Lower lobe of right lung (tissue), 2 donors: ENCODE data around the gene HNRNPU. TPM values are rescaled to one million over a fixed set of nuclear protein-coding genes. Genes with fewer than 3 reads are reported as not detected.

ENCODE experiments used
- ATAC-seq, 2 donors: fragments of 200-7000 bp; cut with Tn5 transposase; one replicate each; pipeline ENCODE4 v1.9.1; 2020 to 2022; ENCODE audit warnings: mild to moderate bottlenecking in 2 of 2, moderate library complexity in 2 of 2
- DNase-seq: peaks from one replicate; pipeline ENCODE4 v3.0.0-alpha.2; 2020
- H3K27ac ChIP-seq: fragments of 200-600 bp; one replicate; pipeline ENCODE4 v1.8.0; 2022
- H3K27me3 ChIP-seq: fragments of 200-600 bp; one replicate; pipeline ENCODE4 v1.8.0; 2022; ENCODE audit warnings: low read depth
- H3K36me3 ChIP-seq: fragments of 200-600 bp; one replicate; pipeline ENCODE4 v1.8.0; 2022; ENCODE audit warnings: mild to moderate bottlenecking
- H3K4me1 ChIP-seq: fragments of 200-600 bp; one replicate; pipeline ENCODE4 v1.8.0; 2022
- H3K4me3 ChIP-seq: fragments of 200-600 bp; one replicate; pipeline ENCODE4 v1.8.0; 2022; ENCODE audit warnings: mild to moderate bottlenecking
- H3K9me3 ChIP-seq: fragments of 200-600 bp; one replicate; pipeline ENCODE4 v1.8.0; 2022
- intact Hi-C: fragments of 100-400 bp; cut with DNase I; formaldehyde crosslinking; loops from one replicate; pipeline ENCODE4 v1.11.0; 2022
- total RNA-seq: library from RNA; stranded (reverse); fragmentation: NEBNext Ultra II Directional; extraction: Animal tissue kit (Norgen Biotek cat#: 25700); gene quantifications from one replicate; pipeline ENCODE4 v1.2.1, GENCODE V29; 2021
- TF ChIP-seq, protein P1 (sequence below): fragments of 200-600 bp; IDR thresholded peaks from one replicate; pipeline ENCODE4 v1.8.0; 2022; ENCODE audit warnings: antibody characterized with exemption, mild to moderate bottlenecking
- donor health status: DM: no; HTN: yes; CAD: no; lungs with severe emphysema.

HNRNPU gene
- total RNA-seq, 1 donor from 2014 or later, result 279 TPM

DNA sequence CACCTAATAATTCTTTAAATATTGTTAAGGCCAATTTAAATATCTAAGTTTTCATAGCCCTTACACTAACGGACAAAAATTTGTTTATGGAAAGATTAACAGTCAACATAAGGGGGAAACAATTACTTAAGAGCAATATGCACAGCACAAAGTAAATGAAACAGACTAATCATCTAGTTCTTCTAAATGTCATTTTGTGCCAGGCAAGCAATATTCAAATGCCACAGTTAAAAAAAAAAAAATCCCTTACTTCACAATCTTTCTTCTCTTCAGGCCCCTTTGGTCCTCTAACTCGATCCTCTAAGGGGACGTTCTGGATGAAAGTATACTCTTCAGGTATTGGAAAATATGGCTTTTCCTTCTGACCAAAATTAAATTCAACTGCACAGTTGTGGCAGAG is 6.6 kb downstream of the HNRNPU start:
- Histone ChIP-seq H3K27me3 (no peaks in the 10 kb centered on the region), H3K9me3 (no peaks in the 10 kb centered on the region), H3K4me1 (peaks cover 67% of the 10 kb centered on the region), H3K4me3 (no peak overlapping the region), H3K36me3 (peaks cover 84% of the 10 kb centered on the region), H3K27ac (no peak overlapping the region)
- TF ChIP-seq, protein P1, sequence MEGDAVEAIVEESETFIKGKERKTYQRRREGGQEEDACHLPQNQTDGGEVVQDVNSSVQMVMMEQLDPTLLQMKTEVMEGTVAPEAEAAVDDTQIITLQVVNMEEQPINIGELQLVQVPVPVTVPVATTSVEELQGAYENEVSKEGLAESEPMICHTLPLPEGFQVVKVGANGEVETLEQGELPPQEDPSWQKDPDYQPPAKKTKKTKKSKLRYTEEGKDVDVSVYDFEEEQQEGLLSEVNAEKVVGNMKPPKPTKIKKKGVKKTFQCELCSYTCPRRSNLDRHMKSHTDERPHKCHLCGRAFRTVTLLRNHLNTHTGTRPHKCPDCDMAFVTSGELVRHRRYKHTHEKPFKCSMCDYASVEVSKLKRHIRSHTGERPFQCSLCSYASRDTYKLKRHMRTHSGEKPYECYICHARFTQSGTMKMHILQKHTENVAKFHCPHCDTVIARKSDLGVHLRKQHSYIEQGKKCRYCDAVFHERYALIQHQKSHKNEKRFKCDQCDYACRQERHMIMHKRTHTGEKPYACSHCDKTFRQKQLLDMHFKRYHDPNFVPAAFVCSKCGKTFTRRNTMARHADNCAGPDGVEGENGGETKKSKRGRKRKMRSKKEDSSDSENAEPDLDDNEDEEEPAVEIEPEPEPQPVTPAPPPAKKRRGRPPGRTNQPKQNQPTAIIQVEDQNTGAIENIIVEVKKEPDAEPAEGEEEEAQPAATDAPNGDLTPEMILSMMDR, result no peak
- ATAC-seq (no peak), DNase-seq (no peak)
- intact Hi-C loops, result no loop called here

DNA sequence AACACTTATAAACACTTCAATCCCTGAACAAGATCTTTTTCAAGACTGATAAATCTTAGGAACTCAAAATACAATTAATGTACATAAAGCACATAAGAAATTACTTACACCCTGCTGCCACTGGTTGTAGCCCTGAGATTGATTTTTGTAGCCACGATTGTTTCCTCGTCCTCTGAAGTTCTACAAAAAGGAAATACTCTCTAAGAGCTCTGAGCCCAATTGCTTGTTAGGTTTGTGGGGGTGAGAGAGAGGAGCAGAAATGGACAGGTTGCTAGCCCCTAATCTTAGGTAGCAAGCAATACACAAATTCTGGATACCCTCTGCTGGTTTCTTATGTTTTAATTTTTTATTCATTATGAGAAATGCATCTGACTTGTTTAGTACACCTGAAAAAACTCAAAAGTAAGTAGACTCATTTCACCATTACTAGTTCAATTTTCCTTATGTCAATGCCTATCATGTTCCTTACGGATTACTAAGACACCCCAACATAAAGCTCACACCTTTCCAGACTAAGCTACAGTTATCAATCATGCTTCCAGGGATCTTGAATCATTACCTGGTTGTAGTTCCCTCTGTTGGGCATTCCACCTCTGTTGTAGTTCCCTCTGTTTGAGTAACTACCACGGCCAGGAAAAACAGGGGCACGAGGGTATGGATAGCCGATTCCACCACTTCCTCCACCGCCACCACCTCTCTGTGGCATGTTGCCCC is 9.3 kb downstream of the HNRNPU start:
- peaks cover 100% of the 10 kb centered on the region for H3K36me3 ChIP-seq
- no peak overlapping the region for H3K4me3 ChIP-seq
- H3K9me3 ChIP-seq, result no peaks in the 10 kb centered on the region
- DNase-seq (no peak), ATAC-seq (no peak)
- H3K4me1 ChIP-seq, result peaks cover 45% of the 10 kb centered on the region
- no peaks in the 10 kb centered on the region for H3K27me3 ChIP-seq
- no peak overlapping the region for H3K27ac ChIP-seq
- intact Hi-C loops, result no loop called here
- TF ChIP-seq, protein P1, result no peak

DNA sequence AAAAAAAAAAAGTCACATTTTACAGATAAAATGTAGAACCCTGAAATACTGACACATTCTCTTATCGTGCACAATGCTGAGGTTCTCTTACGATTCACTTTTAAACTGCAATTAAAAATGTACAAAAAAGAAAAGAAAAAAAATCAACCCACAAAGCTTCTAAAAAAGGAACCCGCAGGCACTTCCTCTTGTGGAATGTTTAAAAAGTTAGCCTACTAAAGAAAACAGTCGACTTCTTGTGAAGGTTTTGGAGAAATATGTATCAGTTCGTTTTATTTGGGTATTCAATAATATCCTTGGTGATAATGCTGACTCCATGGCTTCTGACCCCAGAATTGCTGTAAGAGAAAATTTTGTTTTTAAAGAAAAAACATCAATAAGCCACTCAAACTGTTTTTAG is 10.2 kb downstream of the HNRNPU start:
- Histone ChIP-seq H3K27me3 (no peaks in the 10 kb centered on the region), H3K9me3 (no peaks in the 10 kb centered on the region), H3K27ac (no peak overlapping the region), H3K4me3 (no peak overlapping the region), H3K4me1 (peaks cover 37% of the 10 kb centered on the region), H3K36me3 (peaks cover 97% of the 10 kb centered on the region)
- intact Hi-C loops, result no loop called here
- ATAC-seq, result no peak
- TF ChIP-seq, protein P1, result no peak
- no peak for DNase-seq

DNA sequence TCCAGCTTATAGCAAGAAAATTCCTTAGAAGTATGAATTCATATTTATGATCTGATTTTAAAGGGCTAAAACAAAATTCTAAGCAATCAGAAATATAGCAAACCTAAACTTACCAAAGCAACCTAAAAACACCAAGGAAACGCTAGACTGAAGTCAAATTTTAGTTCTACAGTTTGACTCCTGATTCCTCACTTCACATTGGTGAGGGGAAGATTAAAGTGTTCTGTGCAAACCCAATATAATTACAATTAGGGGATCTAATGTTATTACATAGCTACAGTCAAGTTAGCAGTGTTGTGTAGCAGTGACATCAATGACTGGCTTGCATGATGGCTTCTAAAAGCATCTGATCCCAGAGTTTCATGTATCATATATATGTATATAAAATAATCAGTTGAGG is 11.6 kb downstream of the HNRNPU start:
- Histone ChIP-seq H3K36me3 (peaks cover 97% of the 10 kb centered on the region), H3K4me1 (peaks cover 29% of the 10 kb centered on the region)

DNA sequence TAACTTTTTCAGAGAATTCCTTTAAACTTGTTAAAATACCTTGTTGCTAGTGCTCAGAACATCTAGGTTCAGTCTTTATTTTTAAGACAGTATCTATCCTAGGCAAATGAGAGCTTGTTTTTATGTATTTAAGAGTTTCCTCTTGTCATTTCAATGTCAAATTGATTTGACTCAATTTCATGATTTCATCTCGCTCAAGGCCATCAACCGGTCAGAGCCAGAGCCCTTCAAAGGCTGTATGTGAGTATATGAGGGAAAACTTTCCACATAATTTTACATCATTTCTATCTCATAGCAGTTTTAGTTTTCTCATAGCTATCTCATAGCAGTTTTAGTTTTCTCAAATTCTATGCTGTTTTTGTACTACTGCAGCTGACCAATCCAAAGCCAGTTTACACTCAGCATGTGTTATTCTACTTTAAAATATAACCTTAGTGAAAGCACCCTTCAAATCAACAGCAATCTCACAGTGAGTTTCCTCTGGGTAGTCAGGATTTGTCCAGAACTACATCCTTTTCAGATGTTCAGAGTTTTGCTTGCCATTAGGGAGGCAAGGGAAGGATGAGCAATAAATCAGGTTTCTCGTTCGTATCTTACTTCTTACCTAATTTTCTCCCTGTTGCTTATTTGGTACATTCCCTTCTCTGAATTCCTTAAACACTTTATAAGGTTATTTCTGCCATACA is 12.7 kb downstream of the HNRNPU start:
- no peak overlapping the region for H3K27ac ChIP-seq
- H3K4me3 ChIP-seq, result no peak overlapping the region
- intact Hi-C loops, result no loop called here
- H3K27me3 ChIP-seq, result no peaks in the 10 kb centered on the region
- TF ChIP-seq, protein P1, result no peak
- peaks cover 97% of the 10 kb centered on the region for H3K36me3 ChIP-seq
- H3K4me1 ChIP-seq, result peaks cover 29% of the 10 kb centered on the region
- no peaks in the 10 kb centered on the region for H3K9me3 ChIP-seq
- ATAC-seq (no peak), DNase-seq (no peak)

More for the DNA sequence above, 11.6 kb downstream of the HNRNPU start:
- Histone ChIP-seq H3K9me3 (no peaks in the 10 kb centered on the region), H3K4me3 (no peak overlapping the region), H3K27ac (no peak overlapping the region), H3K27me3 (no peaks in the 10 kb centered on the region)
- DNase-seq, result no peak
- intact Hi-C loops, result no loop called here
- TF ChIP-seq, protein P1, result no peak
- ATAC-seq, result no peak
